Nephron (organoid): ENCODE measurements around the gene EIF3I.
A peak's percentile ranks its signal among the peaks of the same experiment; 100 is the strongest.

Experiments used
- H3K27ac Mint-ChIP-seq, 3 experiments: 2 replicates each; pipeline ENCODE4 v1.8.0; 2020; ENCODE audit warnings: mixed read lengths in 3 of 3, mild to moderate bottlenecking in 2 of 3, moderate library complexity in 1 of 3
- H3K27me3 Mint-ChIP-seq: 2 replicates; pipeline ENCODE4 v1.8.0; 2021; ENCODE audit warnings: low read depth, mild to moderate bottlenecking, moderate library complexity, mixed read lengths
- H3K36me3 Mint-ChIP-seq: 2 replicates; pipeline ENCODE4 v1.8.0; 2020; ENCODE audit warnings: low read depth, mixed read lengths
- H3K4me1 Mint-ChIP-seq: 2 replicates; pipeline ENCODE4 v1.8.0; 2020; ENCODE audit warnings: mixed read lengths
- H3K4me3 Mint-ChIP-seq, 3 experiments: 2 replicates each; pipeline ENCODE4 v1.8.0; 2020; ENCODE audit warnings: mild to moderate bottlenecking in 3 of 3, mixed read lengths in 3 of 3, moderate library complexity in 2 of 3
- H3K9me3 Mint-ChIP-seq: 2 replicates; pipeline ENCODE4 v1.8.0; 2020; ENCODE audit warnings: mixed read lengths
- TF ChIP-seq, protein P1 (sequence below), 3 experiments: fragments of 200-600 bp; sonication (generic); IDR thresholded peaks; one replicate each; pipeline ENCODE4 v1.5.0; 2021; ENCODE audit warnings: antibody characterized with exemption in 3 of 3; ENCODE audit not compliant: unreplicated experiment in 3 of 3

Gene EIF3I

DNA sequence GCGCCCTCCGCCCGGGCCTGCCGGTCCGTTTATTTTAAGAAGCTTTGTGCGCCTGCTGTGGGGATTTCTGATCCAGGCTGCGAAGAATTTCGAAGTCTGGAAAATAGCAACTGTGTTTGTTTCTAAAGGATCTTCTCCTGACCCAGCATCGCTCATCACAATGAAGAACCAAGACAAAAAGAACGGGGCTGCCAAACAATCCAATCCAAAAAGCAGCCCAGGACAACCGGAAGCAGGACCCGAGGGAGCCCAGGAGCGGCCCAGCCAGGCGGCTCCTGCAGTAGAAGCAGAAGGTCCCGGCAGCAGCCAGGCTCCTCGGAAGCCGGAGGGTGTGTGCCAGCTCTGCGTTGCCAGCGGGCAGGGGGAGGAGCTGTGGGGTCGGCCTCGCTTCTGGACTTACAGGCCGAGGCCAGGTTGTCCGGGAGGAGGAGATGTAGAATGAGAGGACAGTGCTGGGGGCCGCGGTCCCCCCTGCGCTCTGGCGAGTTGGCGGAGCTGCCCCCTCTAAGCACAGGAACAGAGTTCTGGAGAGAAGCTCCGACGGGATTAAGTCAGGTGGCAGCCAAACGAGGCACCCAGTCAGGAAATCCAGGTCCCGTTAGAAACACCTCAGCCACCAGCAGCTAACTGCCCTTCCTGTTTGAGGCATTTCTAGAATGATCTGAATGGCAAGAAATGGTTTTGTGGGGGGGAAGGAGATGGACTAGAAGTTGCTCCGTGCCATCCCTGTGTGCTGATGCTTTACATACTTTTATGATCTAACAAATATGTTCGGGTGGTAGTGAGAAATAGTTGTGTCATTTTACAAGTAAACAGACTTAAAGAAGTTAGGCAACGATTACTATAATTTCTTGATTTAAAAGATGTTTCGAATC is 41.8 kb upstream of the EIF3I start:
- peak overlapping the region; percentile 94 to 96 (median 95) for H3K4me3 Mint-ChIP-seq
- H3K27ac Mint-ChIP-seq, result peak overlapping the region; percentile 98 to 99 (median 98)
- H3K9me3 Mint-ChIP-seq, result no peaks in the 10 kb centered on the region
- peaks cover 45% of the 10 kb centered on the region for H3K36me3 Mint-ChIP-seq
- peaks cover 32% of the 10 kb centered on the region for H3K4me1 Mint-ChIP-seq
- TF ChIP-seq, protein P1, sequence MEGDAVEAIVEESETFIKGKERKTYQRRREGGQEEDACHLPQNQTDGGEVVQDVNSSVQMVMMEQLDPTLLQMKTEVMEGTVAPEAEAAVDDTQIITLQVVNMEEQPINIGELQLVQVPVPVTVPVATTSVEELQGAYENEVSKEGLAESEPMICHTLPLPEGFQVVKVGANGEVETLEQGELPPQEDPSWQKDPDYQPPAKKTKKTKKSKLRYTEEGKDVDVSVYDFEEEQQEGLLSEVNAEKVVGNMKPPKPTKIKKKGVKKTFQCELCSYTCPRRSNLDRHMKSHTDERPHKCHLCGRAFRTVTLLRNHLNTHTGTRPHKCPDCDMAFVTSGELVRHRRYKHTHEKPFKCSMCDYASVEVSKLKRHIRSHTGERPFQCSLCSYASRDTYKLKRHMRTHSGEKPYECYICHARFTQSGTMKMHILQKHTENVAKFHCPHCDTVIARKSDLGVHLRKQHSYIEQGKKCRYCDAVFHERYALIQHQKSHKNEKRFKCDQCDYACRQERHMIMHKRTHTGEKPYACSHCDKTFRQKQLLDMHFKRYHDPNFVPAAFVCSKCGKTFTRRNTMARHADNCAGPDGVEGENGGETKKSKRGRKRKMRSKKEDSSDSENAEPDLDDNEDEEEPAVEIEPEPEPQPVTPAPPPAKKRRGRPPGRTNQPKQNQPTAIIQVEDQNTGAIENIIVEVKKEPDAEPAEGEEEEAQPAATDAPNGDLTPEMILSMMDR (IDR thresholded peaks at IDR 0.05; ENCODE audit: unreplicated experiment in 3 of 3), result no peak
- no peaks in the 10 kb centered on the region for H3K27me3 Mint-ChIP-seq

DNA sequence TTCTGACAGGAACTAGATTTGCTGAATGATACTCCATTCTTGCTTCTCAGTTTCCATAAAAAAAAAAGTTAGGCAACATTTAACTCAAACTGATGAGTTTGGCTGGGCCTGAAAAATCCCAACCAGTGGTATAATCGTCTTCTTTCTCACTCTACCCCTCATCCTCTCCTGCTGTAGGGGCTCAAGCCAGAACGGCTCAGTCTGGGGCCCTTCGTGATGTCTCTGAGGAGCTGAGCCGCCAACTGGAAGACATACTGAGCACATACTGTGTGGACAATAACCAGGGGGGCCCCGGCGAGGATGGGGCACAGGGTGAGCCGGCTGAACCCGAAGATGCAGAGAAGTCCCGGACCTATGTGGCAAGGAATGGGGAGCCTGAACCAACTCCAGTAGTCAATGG is 41.1 kb upstream of the EIF3I start:
- Mint-ChIP-seq H3K4me3 (peak overlapping the region; percentile 94 to 96 (median 95)), H3K27me3 (no peaks in the 10 kb centered on the region), H3K4me1 (peaks cover 33% of the 10 kb centered on the region), H3K9me3 (no peaks in the 10 kb centered on the region), H3K27ac (peak overlapping the region; percentile 98 to 99 (median 98)), H3K36me3 (peaks cover 48% of the 10 kb centered on the region)
- TF ChIP-seq, protein P1 (IDR thresholded peaks at IDR 0.05; ENCODE audit: unreplicated experiment in 3 of 3), result no peak

DNA sequence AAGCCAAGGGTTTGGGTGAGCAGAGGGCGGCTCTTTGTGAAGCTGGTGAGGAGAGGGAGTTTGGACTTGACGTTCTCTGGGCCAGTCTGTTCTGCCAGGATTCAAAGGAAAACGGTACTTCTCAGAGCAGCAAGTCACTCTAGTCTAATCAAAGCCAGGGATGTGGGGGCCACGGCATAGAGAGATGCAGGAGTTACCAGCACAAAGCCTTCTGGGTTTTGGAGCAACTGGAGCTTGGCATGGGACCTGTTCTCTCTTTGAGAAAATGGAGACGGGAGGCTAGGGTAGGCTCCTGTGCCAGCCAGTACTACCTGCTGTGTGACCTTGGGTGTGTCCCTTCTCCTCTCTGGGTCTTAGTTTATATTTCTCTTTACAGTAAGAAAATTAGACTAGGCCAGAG is 40.6 kb upstream of the EIF3I start:
- Mint-ChIP-seq H3K4me1 (peaks cover 38% of the 10 kb centered on the region), H3K4me3 (peak overlapping the region; percentile 94 to 96 (median 95)), H3K27me3 (no peaks in the 10 kb centered on the region), H3K27ac (peak overlapping the region; percentile 98 to 99 (median 98)), H3K9me3 (no peaks in the 10 kb centered on the region), H3K36me3 (peaks cover 51% of the 10 kb centered on the region)
- TF ChIP-seq, protein P1 (IDR thresholded peaks at IDR 0.05; ENCODE audit: unreplicated experiment in 3 of 3), result no peak

DNA sequence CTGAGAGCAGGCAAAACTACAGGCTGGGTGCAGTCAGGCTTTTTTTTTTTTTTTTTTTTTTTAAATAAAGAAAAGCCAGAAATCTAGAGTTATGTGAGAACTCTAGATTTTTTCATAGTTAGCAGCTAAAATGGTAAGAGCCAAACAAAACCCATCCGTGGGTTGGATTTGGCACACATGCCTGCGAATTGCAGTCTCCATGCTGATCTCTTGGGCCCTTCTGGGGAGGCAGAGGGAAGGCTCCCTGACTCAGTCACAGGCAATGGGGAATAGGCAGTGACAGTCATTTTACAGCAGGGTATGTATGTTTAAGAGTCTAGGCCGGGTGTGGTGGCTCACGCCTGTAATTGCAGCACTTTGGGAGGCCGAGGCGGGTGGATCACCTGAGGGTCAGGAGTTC is 40.1 kb upstream of the EIF3I start:
- peaks cover 39% of the 10 kb centered on the region for H3K4me1 Mint-ChIP-seq
- TF ChIP-seq, protein P1 (IDR thresholded peaks at IDR 0.05; ENCODE audit: unreplicated experiment in 3 of 3), result no peak
- no peaks in the 10 kb centered on the region for H3K9me3 Mint-ChIP-seq
- H3K27me3 Mint-ChIP-seq, result no peaks in the 10 kb centered on the region
- no peak overlapping the region for H3K27ac Mint-ChIP-seq
- peaks cover 51% of the 10 kb centered on the region for H3K36me3 Mint-ChIP-seq
- H3K4me3 Mint-ChIP-seq, result peak overlapping the region; percentile 27 to 72 (median 59)

GRCh38 chr1:32184650-32185049 is 37.6 kb upstream of the EIF3I start:
- TF ChIP-seq, protein P1 (IDR thresholded peaks at IDR 0.05; ENCODE audit: unreplicated experiment in 3 of 3), result no peak
- Mint-ChIP-seq H3K9me3 (no peaks in the 10 kb centered on the region), H3K4me1 (peaks cover 39% of the 10 kb centered on the region), H3K27ac (peak overlapping the region in 1 of 3 experiments; percentile 2), H3K4me3 (peak overlapping the region in 2 of 3 experiments; percentile 24 to 33), H3K36me3 (peaks cover 72% of the 10 kb centered on the region), H3K27me3 (no peaks in the 10 kb centered on the region)
